Stimulated activated CD8-positive, alpha-beta memory T cell treated with anti-CD3 and anti-CD28 coated beads, Interleukin-7, amount 100 ng/mL, for 48 hours (primary cell): Measurements from ENCODE around the gene MARCHF4.
A peak's percentile ranks its signal among the peaks of the same experiment; 100 is the strongest.

Experiments used
- DNase-seq, 2 donors: peaks; one replicate each; pipeline ENCODE4 v3.0.0-alpha.2; 2020; ENCODE audit warnings: low read depth in 1 of 2; ENCODE audit errors: extremely low read depth in 1 of 2

Gene MARCHF4

GRCh38 chr2:216352653-216353270 lies 19.5 kb downstream of the MARCHF4 start:
- DNase-seq, result no peak

GRCh38 chr2:216351172-216351925 lies 20.9 kb downstream of the MARCHF4 start:
- DNase-seq, result no peak

- peak; percentile 18 to 48 for DNase-seq
These were observed 22.0 kb downstream of the MARCHF4 start for GRCh38 chr2:216350214-216350791.

- DNase-seq, result no peak
These were observed 22.9 kb downstream of the MARCHF4 start for GRCh38 chr2:216349366-216349765.

- no peak for DNase-seq
These were observed 23.5 kb downstream of the MARCHF4 start for GRCh38 chr2:216348756-216349308.

- no peak for DNase-seq
These were observed 25.5 kb downstream of the MARCHF4 start for GRCh38 chr2:216346781-216347180.

GRCh38 chr2:216345846-216346245 lies 26.4 kb downstream of the MARCHF4 start:
- DNase-seq, result no peak

GRCh38 chr2:216344950-216345300 lies 27.4 kb downstream of the MARCHF4 start:
- no peak for DNase-seq

- DNase-seq, result no peak
These were observed 27.9 kb downstream of the MARCHF4 start for GRCh38 chr2:216344206-216344949.

- no peak for DNase-seq
These were observed 28.9 kb downstream of the MARCHF4 start for GRCh38 chr2:216343221-216343980.

GRCh38 chr2:216341121-216341520 lies 31.2 kb downstream of the MARCHF4 start:
- DNase-seq, result no peak

- no peak for DNase-seq
These were observed 32.0 kb downstream of the MARCHF4 start for GRCh38 chr2:216340280-216340631.

- no peak for DNase-seq
These were observed 32.6 kb downstream of the MARCHF4 start for GRCh38 chr2:216339456-216340279.

GRCh38 chr2:216335252-216335651 lies 37.0 kb downstream of the MARCHF4 start:
- DNase-seq, result no peak

- no peak for DNase-seq
These were observed 43.9 kb downstream of the MARCHF4 start for GRCh38 chr2:216328347-216328746.

GRCh38 chr2:216327447-216327935 lies 44.8 kb downstream of the MARCHF4 start:
- no peak for DNase-seq
